SKM-1 treated with dmso at 0.1 percent for 144 hours (cell line): ENCODE measurements around the gene DDX1.
A peak's percentile ranks its signal among the peaks of the same experiment; 100 is the strongest.

Source experiments
- DNase-seq: peaks from one replicate; lab custom pipeline; 2025; ENCODE audit not compliant: unreplicated experiment; lab: John Stamatoyannopoulos, UW

The DDX1 gene

GRCh38 chr2:15561574-15562344, 29.9 kb upstream of the DDX1 start:
- DNase-seq, result no peak

GRCh38 chr2:15562354-15563031, 29.2 kb upstream of the DDX1 start:
- no peak for DNase-seq

- no peak for DNase-seq
Measured at GRCh38 chr2:15563227-15564100, 28.2 kb upstream of the DDX1 start.

- DNase-seq, result no peak
Measured at GRCh38 chr2:15565392-15565791, 26.3 kb upstream of the DDX1 start.

GRCh38 chr2:15565994-15566671, 25.5 kb upstream of the DDX1 start:
- DNase-seq, result no peak

- DNase-seq, result no peak
Measured at GRCh38 chr2:15566912-15567311, 24.8 kb upstream of the DDX1 start.

- DNase-seq, result no peak
Measured at GRCh38 chr2:15568874-15569273, 22.8 kb upstream of the DDX1 start.

- DNase-seq, result no peak
Measured at GRCh38 chr2:15570104-15570503, 21.6 kb upstream of the DDX1 start.

- no peak for DNase-seq
Measured at GRCh38 chr2:15571729-15572128, 19.9 kb upstream of the DDX1 start.

GRCh38 chr2:15577071-15577735, 14.5 kb upstream of the DDX1 start:
- DNase-seq, result peak; percentile 66

- no peak for DNase-seq
Measured at GRCh38 chr2:15579641-15580040, 12.0 kb upstream of the DDX1 start.

- no peak for DNase-seq
Measured at GRCh38 chr2:15580451-15580850, 11.2 kb upstream of the DDX1 start.

- DNase-seq, result no peak
Measured at GRCh38 chr2:15582710-15583357, 8.8 kb upstream of the DDX1 start.

- DNase-seq, result no peak
Measured at GRCh38 chr2:15583826-15584225, 7.8 kb upstream of the DDX1 start.

GRCh38 chr2:15584316-15584715, 7.4 kb upstream of the DDX1 start:
- no peak for DNase-seq

GRCh38 chr2:15584767-15585469, 6.8 kb upstream of the DDX1 start:
- DNase-seq, result no peak

- DNase-seq, result peak; percentile 5
Measured at GRCh38 chr2:15588329-15588919, 3.2 kb upstream of the DDX1 start.

- DNase-seq, result no peak
Measured at GRCh38 chr2:15591373-15591691, 336 bp upstream of the DDX1 start.

GRCh38 chr2:15593327-15593705, 1.6 kb downstream of the DDX1 start:
- DNase-seq, result no peak
